Measurements from ENCODE around the gene GUCA1A.

DNA sequence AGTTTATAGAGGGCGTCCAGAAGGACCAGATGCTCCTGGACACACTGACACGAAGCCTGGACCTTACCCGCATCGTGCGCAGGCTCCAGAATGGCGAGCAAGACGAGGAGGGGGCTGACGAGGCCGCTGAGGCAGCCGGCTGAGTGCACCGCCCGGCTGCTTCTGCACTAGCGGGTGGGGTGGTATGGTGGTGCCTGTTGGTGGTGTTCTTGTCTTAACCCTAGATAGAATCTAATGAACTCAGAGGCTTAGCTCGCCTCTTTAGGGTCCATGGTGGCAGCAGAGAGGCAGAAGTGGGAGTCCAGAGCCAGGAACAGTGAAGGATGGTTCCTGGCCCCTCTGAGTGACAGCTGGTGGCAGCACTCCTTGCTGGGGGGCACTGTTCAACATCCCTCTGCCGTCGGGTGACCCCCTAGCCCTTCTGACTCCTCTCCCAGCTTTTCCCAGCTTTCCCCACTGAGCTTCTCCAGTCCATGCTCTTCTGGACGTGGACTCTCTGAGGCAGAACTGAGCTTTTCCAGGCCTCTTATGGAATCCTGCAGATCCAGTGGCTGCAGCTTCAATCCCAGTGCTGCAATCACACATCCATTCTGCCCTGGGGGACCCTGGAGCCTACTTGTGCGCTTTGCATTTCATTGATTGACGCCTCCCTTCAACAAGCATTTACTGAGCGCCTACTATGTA lies 6.2 kb downstream of the GUCA1A start:
- TF ChIP-seq YY1 (IDR thresholded peaks at IDR 0.05; ENCODE audit: insufficient read depth, insufficient read length) (no peak), ZNF274 (IDR thresholded peaks at IDR 0.05; ENCODE audit: low read depth, low read length) (no peak), SUZ12 (IDR thresholded peaks at IDR 0.05; ENCODE audit: extremely low read depth, insufficient read depth, insufficient read length) (no peak)

Measured in NT2/D1 (cell line).